COLO829 (cell line): ENCODE results near the gene GPR132.
"Not testable (repeated sequence)": the region's sequence is repeated elsewhere in the genome, so short reads cannot be mapped to it uniquely, and the experiment has no call there.

Experiments used
- DNase-seq: peaks from one replicate; pipeline ENCODE4 v3.0.0; 2012; ENCODE audit warnings: low spot score

Gene GPR132

DNA sequence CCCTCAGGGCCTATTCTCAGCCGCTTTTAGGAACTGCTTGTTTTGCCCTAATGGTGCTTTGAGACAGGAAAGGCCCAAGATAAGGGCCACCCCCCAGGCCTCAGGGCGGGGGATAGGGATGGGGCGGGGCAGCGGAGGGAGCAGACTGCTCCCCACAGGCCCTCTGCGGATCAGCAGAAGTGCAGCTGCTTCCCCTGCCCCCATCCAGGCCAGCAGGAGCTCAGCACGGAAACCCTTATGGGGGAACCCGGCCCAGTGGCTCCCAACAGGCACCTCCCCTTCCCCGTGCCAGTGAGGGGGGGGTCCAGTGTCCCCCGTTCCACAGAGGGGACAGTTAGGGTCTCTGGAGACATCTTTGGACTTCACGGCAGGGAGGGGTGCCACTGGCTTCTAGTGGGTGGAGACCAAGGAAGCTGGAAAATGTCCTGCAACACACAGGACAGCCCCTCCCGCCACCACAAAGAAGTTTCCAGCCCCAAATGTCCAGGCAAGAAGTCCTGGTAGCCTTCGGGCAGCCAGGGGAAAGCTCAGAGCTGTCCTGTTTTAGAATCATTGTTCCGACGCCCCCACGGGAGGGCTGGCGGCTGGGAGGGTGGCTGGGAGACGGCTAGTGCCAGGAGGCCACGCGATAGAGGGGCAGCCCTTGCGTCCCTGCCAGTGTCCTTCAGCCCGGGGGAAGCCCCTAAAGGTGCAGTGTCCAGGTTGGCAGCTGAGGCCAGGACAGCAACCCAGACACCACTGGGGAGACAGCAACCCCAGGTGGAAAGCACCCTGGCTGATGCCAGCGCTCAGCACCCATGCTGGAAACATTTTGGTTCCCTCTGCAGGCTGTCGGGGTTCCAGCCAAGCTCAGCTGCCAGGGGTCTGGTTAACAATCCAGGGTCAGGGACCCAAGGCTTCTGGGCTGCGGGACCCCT lies 10.4 kb upstream of the GPR132 start:
- DNase-seq: no peak

GRCh38 chr14:105074601-105075053 lies 9.4 kb upstream of the GPR132 start:
- DNase-seq: no peak

DNA sequence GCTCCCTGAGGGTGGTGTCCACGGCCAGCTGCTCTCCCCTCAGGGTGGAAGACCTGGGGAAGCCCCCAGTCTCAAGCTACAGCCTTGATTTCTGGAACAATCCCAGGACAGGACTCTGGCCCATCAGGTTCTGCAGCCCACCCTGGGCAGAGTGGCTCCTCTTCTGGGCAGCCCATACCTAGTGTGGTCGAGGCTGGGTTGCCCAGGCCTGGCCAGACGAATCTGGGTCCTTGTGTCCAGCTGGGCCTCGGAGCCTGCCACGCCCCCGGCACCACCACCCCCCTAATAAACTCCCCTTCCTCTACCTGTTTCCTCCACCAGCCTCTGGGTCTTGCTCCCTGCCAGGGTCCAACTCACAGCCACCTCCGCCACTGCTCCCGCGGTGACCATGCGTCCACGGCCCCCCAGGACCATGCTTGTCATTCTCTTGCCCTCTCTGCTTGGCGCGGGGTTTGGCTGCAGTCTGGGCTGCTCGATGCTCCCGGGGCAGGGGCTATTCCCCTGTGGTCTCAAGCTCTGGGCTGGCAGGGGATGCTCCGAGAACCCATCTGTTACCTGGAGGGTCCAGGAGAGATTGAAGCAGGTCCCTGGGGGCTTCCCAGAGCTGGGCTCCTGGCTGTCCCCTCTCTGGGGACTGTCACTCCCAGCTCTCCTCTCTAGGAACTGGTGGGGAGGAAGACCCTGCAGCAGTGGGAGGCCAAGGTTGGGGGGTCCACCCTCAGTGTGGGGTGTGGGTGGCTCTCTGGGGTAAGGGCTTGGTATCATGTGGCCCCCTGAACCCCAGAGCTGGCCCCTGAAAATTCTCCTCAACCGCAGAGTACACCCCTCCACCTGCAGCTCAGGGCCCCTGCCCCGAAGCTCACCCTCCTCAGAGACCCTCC lies 8.7 kb upstream of the GPR132 start:
- DNase-seq: no peak

DNA sequence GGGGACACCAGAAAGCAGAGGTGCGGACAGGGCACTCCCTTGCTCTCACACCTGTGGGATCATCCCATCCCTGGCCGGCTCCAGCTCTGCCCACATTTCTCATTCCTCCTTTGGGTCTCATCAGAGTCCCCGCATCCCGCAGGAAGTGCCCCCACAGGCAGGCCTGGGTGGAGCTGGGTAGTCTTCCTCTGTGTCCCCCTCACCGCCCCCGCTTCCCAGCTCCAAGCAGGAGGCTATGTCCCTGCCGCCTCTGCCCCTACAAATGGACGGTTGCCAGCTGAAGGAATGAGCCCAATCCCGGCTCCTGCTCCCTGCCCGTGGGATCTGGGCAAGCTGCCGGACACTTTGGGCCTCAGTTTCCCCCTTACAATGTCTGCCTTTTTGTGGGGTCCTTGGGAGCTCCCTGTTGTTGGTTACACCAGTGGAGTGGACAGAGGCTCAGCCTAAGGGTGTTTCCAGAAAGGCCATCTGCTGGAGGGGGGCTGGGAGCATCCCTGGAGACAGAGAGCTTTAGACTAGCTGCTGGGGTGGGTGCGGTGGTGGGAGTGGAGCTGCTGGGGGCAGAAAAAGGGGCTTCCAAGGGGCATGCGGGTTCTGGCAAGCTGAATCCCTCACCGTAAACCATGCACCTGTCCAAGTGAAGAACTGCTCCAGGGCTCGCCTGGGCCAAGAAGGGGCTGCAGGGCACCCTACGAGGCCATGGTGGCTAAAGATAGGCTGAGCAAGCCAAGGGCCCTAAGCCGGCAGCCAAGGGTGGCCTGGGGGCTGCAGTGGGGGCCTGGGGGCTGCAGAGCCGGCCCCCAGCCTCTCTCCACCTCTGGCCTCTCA lies 7.9 kb upstream of the GPR132 start:
- no peak for DNase-seq

GRCh38 chr14:105072381-105072861 lies 7.2 kb upstream of the GPR132 start:
- DNase-seq: no peak

- no peak for DNase-seq
These were observed 6.7 kb upstream of the GPR132 start for GRCh38 chr14:105071942-105072341.

GRCh38 chr14:105071326-105071725 lies 6.1 kb upstream of the GPR132 start:
- DNase-seq: no peak

DNA sequence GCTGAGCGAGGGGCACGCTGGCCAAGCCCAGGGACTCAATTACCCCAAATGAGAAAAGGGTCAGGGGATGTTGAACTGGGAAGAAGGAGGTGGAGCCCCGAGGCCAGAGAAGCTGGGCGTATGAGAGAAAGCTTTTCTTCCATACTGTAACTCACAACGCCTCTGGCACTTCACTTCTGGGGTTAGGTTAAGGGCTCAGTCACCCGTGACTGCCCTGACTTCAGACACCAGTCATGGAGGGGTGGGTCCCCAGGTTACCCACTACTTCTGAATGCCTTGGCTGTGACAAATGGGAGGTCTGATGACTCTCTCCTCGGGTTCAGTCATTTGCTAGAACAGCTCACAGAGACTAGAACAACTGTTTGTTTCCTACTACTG lies 5.5 kb upstream of the GPR132 start:
- no peak for DNase-seq

DNA sequence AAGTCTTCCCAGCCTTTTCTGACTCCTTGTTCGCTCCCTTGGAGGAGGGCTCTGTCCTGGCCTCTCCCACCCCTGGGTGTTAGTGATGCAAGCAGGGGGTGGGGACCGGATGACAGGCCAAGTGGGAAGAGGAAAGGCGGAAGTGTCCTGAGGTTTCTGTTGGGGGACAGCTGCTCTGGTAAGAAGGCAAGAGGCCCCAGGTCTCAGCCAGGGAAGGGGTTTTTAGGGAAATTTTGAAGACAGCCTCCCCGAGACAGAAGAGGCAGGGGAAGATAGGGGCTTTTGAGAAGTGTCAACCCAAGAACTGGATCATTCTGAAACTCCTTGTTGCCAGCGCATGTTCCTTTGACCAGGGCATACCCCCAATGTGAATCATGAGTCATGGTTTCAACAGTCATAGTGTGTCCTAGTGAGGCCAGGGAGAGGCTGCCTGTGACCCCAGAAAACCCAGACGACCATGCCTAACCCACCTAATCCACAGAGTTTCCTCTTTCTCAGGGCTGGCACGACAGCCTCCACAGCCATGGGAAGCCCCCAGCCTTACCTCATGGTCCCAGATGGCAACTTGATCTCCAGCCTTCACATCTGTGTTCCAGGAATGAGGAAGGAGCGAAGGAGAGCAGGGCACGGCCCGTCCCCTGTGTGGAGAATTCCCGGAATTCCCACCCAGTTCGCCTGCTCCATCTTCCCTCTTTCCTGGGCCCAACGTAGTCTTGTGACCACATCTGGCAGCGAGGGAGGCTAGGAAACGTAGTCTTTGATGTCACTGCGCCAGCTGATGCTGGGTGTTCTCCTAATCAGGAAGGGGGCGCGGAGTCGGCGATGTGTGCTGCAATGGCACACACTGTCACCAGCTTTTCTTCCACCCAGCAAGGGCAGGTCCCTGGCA lies 4.9 kb upstream of the GPR132 start:
- DNase-seq: no peak

GRCh38 chr14:105069522-105069870 lies 4.3 kb upstream of the GPR132 start:
- DNase-seq: no peak

DNA sequence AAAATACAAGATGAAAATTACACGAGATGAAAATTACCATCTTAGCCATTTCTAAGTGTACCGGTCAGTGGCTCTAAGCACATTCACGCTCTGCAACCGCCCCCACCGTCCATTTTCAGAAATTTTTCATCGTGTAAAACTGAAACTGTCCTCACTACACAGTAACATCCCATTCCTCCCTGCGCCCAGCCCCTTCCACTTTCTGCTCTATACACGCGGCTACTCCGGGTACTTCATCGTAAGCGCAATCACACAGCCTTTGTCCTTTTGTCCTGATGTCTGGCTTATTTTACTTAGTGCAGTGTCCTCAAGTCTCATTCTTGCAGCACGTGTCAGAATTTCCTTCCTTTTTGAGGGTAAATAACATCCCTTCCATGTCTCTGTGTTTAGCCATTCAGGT lies 3.6 kb upstream of the GPR132 start:
- no peak for DNase-seq

DNA sequence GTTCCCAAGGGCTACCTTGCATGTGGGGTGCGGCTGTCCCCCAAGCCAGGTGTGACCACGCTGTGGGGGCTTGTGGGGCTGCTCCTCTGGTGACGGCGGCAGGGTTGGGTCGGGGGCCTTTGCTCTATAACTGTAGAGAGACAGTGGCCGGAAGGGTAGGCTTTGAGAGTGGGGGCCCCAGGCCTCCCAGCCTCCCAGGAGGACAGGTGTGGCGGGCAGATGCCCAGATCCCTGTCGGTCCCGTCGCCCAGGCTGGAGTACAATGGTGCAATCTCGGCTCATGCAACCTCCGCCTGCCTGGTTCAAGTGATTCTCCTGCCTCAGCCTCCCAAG lies 2.7 kb upstream of the GPR132 start:
- no peak for DNase-seq

- DNase-seq: no peak
These were observed 2.1 kb upstream of the GPR132 start for GRCh38 chr14:105067140-105067968.

GRCh38 chr14:105066240-105067071 lies 1.2 kb upstream of the GPR132 start:
- DNase-seq: no peak

- no peak for DNase-seq
These were observed 498 bp downstream of the GPR132 start for GRCh38 chr14:105064721-105065143.

- DNase-seq: no peak
These were observed 1.2 kb downstream of the GPR132 start for GRCh38 chr14:105064001-105064400.

DNA sequence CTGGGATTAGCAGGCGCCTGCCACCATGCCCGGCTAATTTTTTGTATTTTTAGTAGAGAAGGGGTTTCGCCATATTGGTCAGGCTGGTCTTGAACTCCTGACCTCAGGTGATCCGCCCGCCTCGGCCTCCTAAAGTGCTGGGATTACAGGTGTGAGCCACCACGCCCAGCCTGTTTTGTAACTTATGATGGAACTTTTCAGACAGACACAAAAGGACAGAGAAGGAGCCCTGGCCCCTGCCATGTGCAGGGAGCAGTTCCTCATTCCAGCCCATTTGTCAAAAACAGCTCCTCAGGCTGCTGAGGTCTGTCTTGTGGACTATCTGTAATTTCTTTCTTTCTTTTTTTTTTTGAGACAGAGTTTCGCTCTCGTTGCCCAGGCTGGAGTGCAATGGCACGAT lies 1.7 kb downstream of the GPR132 start:
- not testable (repeated sequence) for DNase-seq

- no peak for DNase-seq
These were observed 2.2 kb downstream of the GPR132 start for GRCh38 chr14:105063056-105063455.

GRCh38 chr14:105062048-105062433 lies 3.2 kb downstream of the GPR132 start:
- DNase-seq: no peak
